H9 (cell line): Measurements from ENCODE around the gene AKAP5. TPM values are rescaled to one million over a fixed set of nuclear protein-coding genes. Genes with fewer than 3 reads are reported as not detected.

Experiments
- DNase-seq: peaks from one replicate; pipeline ENCODE4 v3.0.0-alpha.2; 2017
- H2AFZ ChIP-seq: one replicate; pipeline ENCODE4 v1.6.1; 2013; ENCODE audit warnings: mild to moderate bottlenecking, low read length, control low read depth, moderate library complexity
- H2AK5ac ChIP-seq: 2 replicates; pipeline ENCODE4 v1.6.1; 2013; ENCODE audit warnings: low read length, control low read depth, mixed read lengths; ENCODE audit not compliant: insufficient read length
- H2BK120ac ChIP-seq: one replicate; pipeline ENCODE4 v1.6.1; 2013; ENCODE audit warnings: low read depth, mild to moderate bottlenecking, low read length, control low read depth, inconsistent platforms; ENCODE audit not compliant: poor library complexity, severe bottlenecking
- H2BK12ac ChIP-seq: 2 replicates; pipeline ENCODE4 v1.6.1; 2013; ENCODE audit warnings: low read length, control low read depth, mixed read lengths, low read depth; ENCODE audit not compliant: insufficient read length
- H2BK15ac ChIP-seq: 2 replicates; pipeline ENCODE4 v1.6.1; 2013; ENCODE audit warnings: low read depth, low read length, control low read depth
- H2BK20ac ChIP-seq: one replicate; pipeline ENCODE4 v1.6.1; 2013; ENCODE audit warnings: low read depth, mild to moderate bottlenecking, low read length, control low read depth, inconsistent platforms; ENCODE audit not compliant: poor library complexity, severe bottlenecking
- H2BK5ac ChIP-seq: 2 replicates; pipeline ENCODE4 v1.6.1; 2013; ENCODE audit warnings: low read length, control low read depth, mixed read lengths; ENCODE audit not compliant: insufficient read length
- H3K14ac ChIP-seq: 2 replicates; pipeline ENCODE4 v1.6.1; 2013; ENCODE audit warnings: low read length, control low read depth; ENCODE audit not compliant: insufficient read depth
- H3K18ac ChIP-seq: 2 replicates; pipeline ENCODE4 v1.6.1; 2013; ENCODE audit warnings: low read depth, mild to moderate bottlenecking, mixed read lengths, low read length, control low read depth; ENCODE audit not compliant: insufficient read length
- H3K23ac ChIP-seq: 2 replicates; pipeline ENCODE4 v1.6.1; 2013; ENCODE audit warnings: low read length, control low read depth, mixed read lengths, low read depth; ENCODE audit not compliant: insufficient read length
- H3K23me2 ChIP-seq: 2 replicates; pipeline ENCODE4 v1.6.1; 2013; ENCODE audit warnings: low read depth, mild to moderate bottlenecking, mixed read lengths, low read length, control low read depth; ENCODE audit not compliant: insufficient read length, poor library complexity, severe bottlenecking
- H3K27ac ChIP-seq: 2 replicates; pipeline ENCODE4 v1.5.1; 2013; ENCODE audit warnings: low read length, control low read depth, mixed read lengths, low read depth; ENCODE audit not compliant: insufficient read length
- H3K27me3 ChIP-seq: 2 replicates; pipeline ENCODE4 v1.6.1; 2013; ENCODE audit warnings: low read length, control low read depth, inconsistent platforms; ENCODE audit not compliant: insufficient read depth
- H3K4ac ChIP-seq: 2 replicates; pipeline ENCODE4 v1.6.1; 2013; ENCODE audit warnings: low read depth, mild to moderate bottlenecking, control low read depth, inconsistent platforms, low read length, moderate library complexity
- H3K4me1 ChIP-seq: 2 replicates; pipeline ENCODE4 v1.6.1; 2013; ENCODE audit warnings: low read length, control low read depth, inconsistent platforms; ENCODE audit not compliant: insufficient read depth
- H3K4me2 ChIP-seq: 2 replicates; pipeline ENCODE4 v1.6.1; 2013; ENCODE audit warnings: low read length, control low read depth, mixed read lengths; ENCODE audit not compliant: insufficient read length, insufficient read depth
- H3K56ac ChIP-seq: 2 replicates; pipeline ENCODE4 v1.6.1; 2013; ENCODE audit warnings: low read depth, mild to moderate bottlenecking, mixed read lengths, low read length, control low read depth; ENCODE audit not compliant: insufficient read length
- H3K79me1 ChIP-seq: 2 replicates; pipeline ENCODE4 v1.6.1; 2013; ENCODE audit warnings: low read depth, mild to moderate bottlenecking, moderate library complexity, low read length, control low read depth, inconsistent platforms; ENCODE audit not compliant: insufficient read depth, poor library complexity, severe bottlenecking
- H3K79me2 ChIP-seq: 2 replicates; pipeline ENCODE4 v1.6.1; 2013; ENCODE audit warnings: low read length, control low read depth, inconsistent platforms; ENCODE audit not compliant: insufficient read depth
- H3K9ac ChIP-seq: 2 replicates; pipeline ENCODE4 v1.6.1; 2013; ENCODE audit warnings: low read length, control low read depth, mixed read lengths; ENCODE audit not compliant: insufficient read length; ENCODE audit errors: extremely low read depth
- H3K9me3 ChIP-seq: one replicate; pipeline ENCODE4 v1.6.1; 2013; ENCODE audit warnings: low read depth, low read length, inconsistent platforms; ENCODE audit not compliant: control insufficient read depth
- H3T11ph ChIP-seq: one replicate; pipeline ENCODE4 v1.6.1; 2013; ENCODE audit warnings: mild to moderate bottlenecking, low read length, control low read depth, inconsistent platforms
- H4K20me1 ChIP-seq: one replicate; pipeline ENCODE4 v1.6.1; 2013; ENCODE audit not compliant: control insufficient read depth, insufficient read length, insufficient read depth
- H4K5ac ChIP-seq: 2 replicates; pipeline ENCODE4 v1.6.1; 2013; ENCODE audit warnings: low read depth, mild to moderate bottlenecking, mixed read lengths, low read length, control low read depth; ENCODE audit not compliant: insufficient read length
- H4K8ac ChIP-seq: replicated peaks from 2 replicates; pipeline ENCODE4 v1.6.1; 2013; ENCODE audit warnings: low read length, control low read depth, mixed read lengths, low read depth; ENCODE audit not compliant: insufficient read length
- H4K91ac ChIP-seq: 2 replicates; pipeline ENCODE4 v1.6.1; 2013; ENCODE audit warnings: low read depth, mild to moderate bottlenecking, moderate library complexity, mixed read lengths, low read length, control low read depth; ENCODE audit not compliant: insufficient read length
- H3K27ac Mint-ChIP-seq, 3 experiments: 2 replicates in 2 of 3; 3 replicates in 1 of 3; pipeline ENCODE4 v1.8.0; 2020 to 2021; ENCODE audit warnings: mixed read lengths in 3 of 3, mild to moderate bottlenecking in 1 of 3, moderate library complexity in 1 of 3
- H3K27me3 Mint-ChIP-seq: 2 replicates; pipeline ENCODE4 v1.8.0; 2021; ENCODE audit warnings: low read depth, mild to moderate bottlenecking, moderate library complexity, mixed read lengths
- H3K36me3 Mint-ChIP-seq, 3 experiments: 2 replicates in 2 of 3; 3 replicates in 1 of 3; pipeline ENCODE4 v1.8.0; 2020 to 2021; ENCODE audit warnings: low read depth in 3 of 3, mixed read lengths in 3 of 3; ENCODE audit not compliant: insufficient read depth in 1 of 3
- H3K4me1 Mint-ChIP-seq, 2 experiments: 2 replicates each; pipeline ENCODE4 v1.8.0; 2020; ENCODE audit warnings: mixed read lengths in 2 of 2
- H3K4me3 Mint-ChIP-seq, 2 experiments: 2 replicates in 1 of 2; 3 replicates in 1 of 2; pipeline ENCODE4 v1.8.0; 2020 to 2021; ENCODE audit warnings: mild to moderate bottlenecking in 2 of 2, mixed read lengths in 2 of 2, moderate library complexity in 1 of 2
- H3K9me3 Mint-ChIP-seq, 2 experiments: 2 replicates in 1 of 2; 3 replicates in 1 of 2; pipeline ENCODE4 v1.8.0; 2020; ENCODE audit warnings: mild to moderate bottlenecking in 2 of 2, mixed read lengths in 2 of 2, moderate library complexity in 1 of 2
- CTCF ChIP-seq: fragments of 200-600 bp; sonication (generic); conservative IDR thresholded peaks from 3 replicates; pipeline ENCODE4 v1.8.0; 2021; ENCODE audit warnings: antibody characterized with exemption, mild to moderate bottlenecking
- WGBS: extraction: QIAGEN DNeasy Blood & Tissue Kit; methylation state at CpG from one replicate; pipeline ENCODE4 v1.1.7; 2013; ENCODE audit warnings: missing lambda C conversion rate, low lambda C conversion rate, mixed read lengths; ENCODE audit not compliant: insufficient read length; ENCODE audit errors: extremely low coverage; 5-methylcytosine and 5-hydroxymethylcytosine counted together
- total RNA-seq: library from RNA; stranded (reverse); gene quantifications from 2 replicates; pipeline ENCODE4 v1.2.1, GENCODE V29; 2021

AKAP5 gene
- total RNA-seq, 1 experiment from 2014 or later, result 2.5 TPM

DNA sequence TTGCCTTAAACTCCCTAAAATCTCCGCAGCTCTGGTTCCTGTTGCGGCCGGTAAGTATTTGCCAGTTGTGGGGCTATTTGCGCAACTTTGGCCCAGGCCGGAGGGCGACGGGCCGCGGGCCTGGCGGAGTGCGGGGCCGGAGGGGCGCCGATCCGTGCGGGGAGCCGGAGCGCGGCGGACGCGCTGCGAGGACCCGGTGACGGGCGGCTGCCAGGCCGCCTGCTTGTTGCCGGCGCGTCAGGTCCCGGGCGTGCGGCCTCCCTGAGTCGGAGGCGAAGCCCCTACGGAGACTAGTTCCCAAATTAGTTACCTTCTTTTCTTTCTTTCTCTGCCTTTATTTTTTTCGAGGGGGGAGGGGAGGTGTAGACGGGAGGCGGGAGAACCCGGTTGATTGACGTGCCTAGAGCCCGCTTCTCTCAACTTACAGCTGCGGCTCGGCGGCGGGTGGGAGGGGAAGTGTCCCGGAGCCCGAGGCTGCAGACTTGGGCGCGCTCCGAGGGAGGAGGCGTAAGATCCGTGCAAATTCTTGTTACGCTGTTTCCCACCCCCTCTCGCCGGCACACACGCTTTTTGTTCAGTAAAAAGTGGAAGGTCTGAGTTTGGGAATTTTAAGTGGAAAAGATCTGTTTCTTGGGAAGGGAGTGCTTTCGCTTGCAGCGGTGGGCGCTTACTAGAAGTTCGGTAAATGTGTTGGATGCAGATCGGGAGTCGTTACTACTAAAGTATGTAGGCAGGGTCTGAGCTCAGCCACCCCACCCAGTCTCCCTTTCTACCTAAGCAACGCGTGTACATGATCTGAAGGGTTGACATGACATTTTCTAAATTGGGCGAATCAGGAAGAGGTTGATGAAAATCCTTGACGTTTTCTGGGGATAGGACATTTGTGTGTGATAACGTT, 39.8 kb downstream of the AKAP5 start:
- H2BK20ac ChIP-seq, result no peak overlapping the region
- H4K8ac ChIP-seq, result no peak overlapping the region
- peaks cover 15% of the 10 kb centered on the region for H3K23me2 ChIP-seq
- peaks cover 0 to 7% (median 3%) of the 10 kb centered on the region in 3 experiments; a peak in 3 of 7 replicates for H3K36me3 Mint-ChIP-seq
- peak overlapping the region; percentile 18 for H4K5ac ChIP-seq
- H2AFZ ChIP-seq, result no peak overlapping the region
- H3K4me2 ChIP-seq, result peak overlapping the region; percentile 91
- TF ChIP-seq CTCF, result no peak
- peak overlapping the region; percentile 98 for H3K14ac ChIP-seq
- no peak overlapping the region; the same call in 1 of the 2 replicates for H3K4ac ChIP-seq
- H3T11ph ChIP-seq, result no peak overlapping the region
- no CpG with 5 or more reads among the region's 68 CpGs for WGBS
- H4K91ac ChIP-seq, result no peak overlapping the region
- no peaks in the 10 kb centered on the region for H3K9me3 Mint-ChIP-seq
- H3K27me3 Mint-ChIP-seq, result no peaks in the 10 kb centered on the region
- H2AK5ac ChIP-seq, result no peak overlapping the region
- no peaks in the 10 kb centered on the region for H3K27me3 ChIP-seq
- peak overlapping the region; percentile 66 for H3K27ac ChIP-seq
- H3K4me3 Mint-ChIP-seq, result peak overlapping the region; percentile 84 to 86
- no peak overlapping the region for H2BK5ac ChIP-seq
- no peaks in the 10 kb centered on the region for H3K79me1 ChIP-seq
- H3K79me2 ChIP-seq, result peaks cover 27% of the 10 kb centered on the region; the same call in 1 of the 2 replicates
- peak overlapping the region; percentile 97 for H3K18ac ChIP-seq
- no peak overlapping the region for H2BK120ac ChIP-seq
- no peak overlapping the region for H3K56ac ChIP-seq
- H3K4me1 Mint-ChIP-seq, result peaks cover 54 to 55% of the 10 kb centered on the region in 2 experiments
- no peak overlapping the region for H3K23ac ChIP-seq
- H3K9me3 ChIP-seq, result no peaks in the 10 kb centered on the region
- H2BK15ac ChIP-seq, result no peak overlapping the region
- H4K20me1 ChIP-seq, result no peaks in the 10 kb centered on the region
- peak overlapping the region; percentile 86 to 98 (median 97) for H3K27ac Mint-ChIP-seq
- no peak overlapping the region for H2BK12ac ChIP-seq
- peak; percentile 88 for DNase-seq
- peak overlapping the region; percentile 77 for H3K9ac ChIP-seq
- H3K4me1 ChIP-seq, result no peaks in the 10 kb centered on the region; the same call in 1 of the 2 replicates
